Tibial nerve (tissue), 3 donors: Measurements from ENCODE around the gene PLXNB2.

Source experiments
- POLR2A ChIP-seq, 2 donors: fragments of 450-650 bp; IDR thresholded peaks; one replicate each; pipeline ENCODE4 v1.6.1; 2017; ENCODE audit warnings: antibody characterized with exemption in 2 of 2, mild to moderate bottlenecking in 2 of 2, moderate library complexity in 2 of 2
- TF ChIP-seq, protein P1 (sequence below), 5 experiments: fragments of 200-600 bp in 3 of 5; fragments of 450-650 bp in 2 of 5; sonication (generic) in 3 of 5; IDR thresholded peaks; one replicate each; pipeline ENCODE4 v1.5.1; 2016 to 2019; ENCODE audit warnings: antibody characterized with exemption in 5 of 5, mild to moderate bottlenecking in 3 of 5, moderate library complexity in 2 of 5

DNA sequence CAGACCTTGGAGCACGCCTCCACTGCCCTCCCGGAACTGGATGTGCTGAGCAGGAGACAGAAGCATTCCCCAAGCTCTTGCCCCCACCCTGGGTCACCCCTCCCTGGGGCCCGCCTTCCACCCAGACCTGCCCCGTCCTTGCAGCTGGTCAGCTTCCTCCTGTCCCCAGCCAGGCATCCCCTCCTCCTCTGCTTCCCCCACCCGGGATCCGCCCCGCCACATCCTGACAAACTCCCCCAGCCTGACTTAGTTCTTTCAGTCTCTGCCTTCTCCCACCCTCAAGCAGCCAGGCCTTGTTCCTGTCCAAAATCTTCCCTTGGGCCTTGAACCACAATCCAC is 1.1 kb upstream of the PLXNB2 start:
- TF ChIP-seq, protein P1, sequence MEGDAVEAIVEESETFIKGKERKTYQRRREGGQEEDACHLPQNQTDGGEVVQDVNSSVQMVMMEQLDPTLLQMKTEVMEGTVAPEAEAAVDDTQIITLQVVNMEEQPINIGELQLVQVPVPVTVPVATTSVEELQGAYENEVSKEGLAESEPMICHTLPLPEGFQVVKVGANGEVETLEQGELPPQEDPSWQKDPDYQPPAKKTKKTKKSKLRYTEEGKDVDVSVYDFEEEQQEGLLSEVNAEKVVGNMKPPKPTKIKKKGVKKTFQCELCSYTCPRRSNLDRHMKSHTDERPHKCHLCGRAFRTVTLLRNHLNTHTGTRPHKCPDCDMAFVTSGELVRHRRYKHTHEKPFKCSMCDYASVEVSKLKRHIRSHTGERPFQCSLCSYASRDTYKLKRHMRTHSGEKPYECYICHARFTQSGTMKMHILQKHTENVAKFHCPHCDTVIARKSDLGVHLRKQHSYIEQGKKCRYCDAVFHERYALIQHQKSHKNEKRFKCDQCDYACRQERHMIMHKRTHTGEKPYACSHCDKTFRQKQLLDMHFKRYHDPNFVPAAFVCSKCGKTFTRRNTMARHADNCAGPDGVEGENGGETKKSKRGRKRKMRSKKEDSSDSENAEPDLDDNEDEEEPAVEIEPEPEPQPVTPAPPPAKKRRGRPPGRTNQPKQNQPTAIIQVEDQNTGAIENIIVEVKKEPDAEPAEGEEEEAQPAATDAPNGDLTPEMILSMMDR (IDR thresholded peaks at IDR 0.05) = no peak
- TF ChIP-seq POLR2A (IDR thresholded peaks at IDR 0.05) = peak in 1 of 2 donors; percentile 16
